Type B pancreatic cell (in vitro differentiated cells): ENCODE measurements around the gene IL9. TPM values are rescaled to one million over a fixed set of nuclear protein-coding genes. Genes with fewer than 3 reads are reported as not detected.

ENCODE experiments used
- DNase-seq: peaks from one replicate; pipeline ENCODE4 v3.0.0; 2021; ENCODE audit warnings: mixed read lengths; ENCODE audit not compliant: unreplicated experiment; ENCODE audit errors: extremely low spot score
- H3K27ac Mint-ChIP-seq: 2 replicates; pipeline ENCODE4 v1.8.0; 2021; ENCODE audit warnings: mild to moderate bottlenecking, mixed read lengths
- H3K27me3 Mint-ChIP-seq: 2 replicates; pipeline ENCODE4 v1.8.0; 2021; ENCODE audit warnings: mixed read lengths
- H3K36me3 Mint-ChIP-seq: 2 replicates; pipeline ENCODE4 v1.8.0; 2021; ENCODE audit warnings: mixed read lengths
- H3K4me1 Mint-ChIP-seq: one replicate; pipeline ENCODE4 v1.8.0; 2021; ENCODE audit warnings: mixed read lengths; ENCODE audit not compliant: unreplicated experiment
- H3K4me3 Mint-ChIP-seq: 2 replicates; pipeline ENCODE4 v1.8.0; 2021; ENCODE audit warnings: mild to moderate bottlenecking, mixed read lengths
- H3K9me3 Mint-ChIP-seq: 2 replicates; pipeline ENCODE4 v1.8.0; 2021; ENCODE audit warnings: mixed read lengths
- CTCF ChIP-seq: fragments of 200-600 bp; sonication (generic); conservative IDR thresholded peaks from 2 replicates; pipeline ENCODE4 v1.5.0; 2021; ENCODE audit warnings: antibody characterized with exemption, mild to moderate bottlenecking
- total RNA-seq: library from RNA; stranded (reverse); gene quantifications from 2 replicates; pipeline ENCODE4 v1.2.1, GENCODE V29; 2021; ENCODE audit warnings: low replicate concordance

Gene IL9
- total RNA-seq, 1 donor from 2014 or later, result not detected

DNA sequence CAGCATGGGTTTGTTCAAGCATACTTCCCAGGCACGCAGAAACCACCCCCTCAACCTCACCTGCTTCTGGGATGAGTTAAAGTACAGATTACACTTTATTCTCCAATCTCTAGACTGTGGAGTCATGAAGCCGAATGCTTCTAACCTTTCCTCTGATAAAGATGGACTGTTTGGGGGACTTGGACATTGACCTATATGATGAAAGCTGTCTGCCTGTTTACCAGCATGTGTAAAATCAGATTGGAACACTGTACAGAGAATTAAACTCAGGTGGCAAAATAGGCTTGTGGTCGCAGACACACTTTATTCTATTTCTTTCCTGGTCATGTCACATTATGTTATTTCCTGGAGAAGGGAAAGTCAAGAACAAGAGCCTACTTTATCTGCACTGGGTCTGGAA, 25.7 kb downstream of the IL9 start:
- H3K36me3 Mint-ChIP-seq, result no peaks in the 10 kb centered on the region
- DNase-seq, result no peak
- H3K4me1 Mint-ChIP-seq, result no peaks in the 10 kb centered on the region
- no peak for TF ChIP-seq CTCF
- H3K27ac Mint-ChIP-seq, result no peak overlapping the region
- no peaks in the 10 kb centered on the region for H3K9me3 Mint-ChIP-seq
- peaks cover 26% of the 10 kb centered on the region for H3K27me3 Mint-ChIP-seq
- H3K4me3 Mint-ChIP-seq, result no peak overlapping the region

GRCh38 chr5:135869276-135869675, 26.4 kb downstream of the IL9 start:
- TF ChIP-seq CTCF, result no peak
- no peak for DNase-seq
- Mint-ChIP-seq H3K4me3 (no peak overlapping the region), H3K4me1 (no peaks in the 10 kb centered on the region), H3K27me3 (peaks cover 23% of the 10 kb centered on the region), H3K9me3 (no peaks in the 10 kb centered on the region), H3K27ac (no peak overlapping the region), H3K36me3 (no peaks in the 10 kb centered on the region)

DNA sequence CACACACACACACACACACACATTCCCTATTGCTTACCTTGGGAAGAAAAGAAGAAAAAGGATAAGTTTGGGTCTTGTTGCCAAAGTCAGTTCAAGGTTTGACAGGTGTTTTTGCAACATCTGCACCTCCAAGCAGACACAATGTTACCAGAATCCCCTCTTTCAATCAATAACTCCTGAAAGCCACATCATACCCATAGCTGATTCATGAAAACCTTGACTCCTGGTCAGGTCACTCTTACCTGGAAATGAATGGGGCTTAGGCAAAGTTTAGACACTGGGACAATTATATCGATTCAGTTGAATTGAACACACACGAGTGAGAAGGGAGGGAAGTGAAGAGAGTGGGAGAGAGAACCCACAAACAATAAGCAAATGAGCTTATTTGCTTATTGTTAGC, 27.0 kb downstream of the IL9 start:
- H3K9me3 Mint-ChIP-seq, result no peaks in the 10 kb centered on the region
- peaks cover 25% of the 10 kb centered on the region for H3K27me3 Mint-ChIP-seq
- TF ChIP-seq CTCF, result no peak
- no peaks in the 10 kb centered on the region for H3K4me1 Mint-ChIP-seq
- DNase-seq, result no peak
- H3K36me3 Mint-ChIP-seq, result no peaks in the 10 kb centered on the region
- no peak overlapping the region for H3K4me3 Mint-ChIP-seq
- H3K27ac Mint-ChIP-seq, result no peak overlapping the region

- Mint-ChIP-seq H3K4me1 (no peaks in the 10 kb centered on the region), H3K27ac (no peak overlapping the region), H3K27me3 (peaks cover 25% of the 10 kb centered on the region), H3K36me3 (no peaks in the 10 kb centered on the region), H3K9me3 (no peaks in the 10 kb centered on the region), H3K4me3 (no peak overlapping the region)
- TF ChIP-seq CTCF, result no peak
- no peak for DNase-seq
Observed at GRCh38 chr5:135867599-135867998, 28.0 kb downstream of the IL9 start.

- no peak for DNase-seq
- H3K27me3 Mint-ChIP-seq, result peaks cover 21% of the 10 kb centered on the region
- no peaks in the 10 kb centered on the region for H3K4me1 Mint-ChIP-seq
- H3K9me3 Mint-ChIP-seq, result no peaks in the 10 kb centered on the region
- H3K4me3 Mint-ChIP-seq, result no peak overlapping the region
- H3K36me3 Mint-ChIP-seq, result no peaks in the 10 kb centered on the region
- H3K27ac Mint-ChIP-seq, result no peak overlapping the region
- no peak for TF ChIP-seq CTCF
Observed at GRCh38 chr5:135866016-135866415, 29.6 kb downstream of the IL9 start.
